ENCODE measurements around the gene CENPVL3.

The CENPVL3 gene

GRCh38 chrX:51569561-51569960 is 49.2 kb downstream of the CENPVL3 start:
- H3K4me3 ChIP-seq (ENCODE audit: low read length) = no peak overlapping the region
- H3K27me3 ChIP-seq (replicated peaks; ENCODE audit: control insufficient read depth, insufficient read depth, low read length) = peaks cover 8% of the 10 kb centered on the region
- no peaks in the 10 kb centered on the region for H3K4me1 ChIP-seq (ENCODE audit: control insufficient read depth, insufficient read depth, low read length)
- H3K36me3 ChIP-seq (ENCODE audit: control insufficient read depth, insufficient read depth, low read length, severe bottlenecking) = no peaks in the 10 kb centered on the region
- DNase-seq (ENCODE audit: low read depth) = no peak
- no peak overlapping the region for H3K9ac ChIP-seq (ENCODE audit: low read length)
- peaks cover 2% of the 10 kb centered on the region for H3K9me3 ChIP-seq (ENCODE audit: control insufficient read depth, low read length)

- Histone ChIP-seq H3K9ac (ENCODE audit: low read length) (no peak overlapping the region), H3K4me1 (ENCODE audit: control insufficient read depth, insufficient read depth, low read length) (no peaks in the 10 kb centered on the region), H3K4me3 (ENCODE audit: low read length) (no peak overlapping the region), H3K9me3 (ENCODE audit: control insufficient read depth, low read length) (peaks cover 12% of the 10 kb centered on the region), H3K27me3 (replicated peaks; ENCODE audit: control insufficient read depth, insufficient read depth, low read length) (no peaks in the 10 kb centered on the region), H3K36me3 (ENCODE audit: control insufficient read depth, insufficient read depth, low read length, severe bottlenecking) (no peaks in the 10 kb centered on the region)
- DNase-seq (ENCODE audit: low read depth) = peak; percentile 39
These were observed 50.1 kb downstream of the CENPVL3 start for GRCh38 chrX:51568586-51568985.

Data from adipocyte (in vitro differentiated cells).